ENCODE measurements around the gene CDC34. TPM values are rescaled to one million over a fixed set of nuclear protein-coding genes. Genes with fewer than 3 reads are reported as not detected.

The CDC34 gene
- total and polyA plus RNA-seq, 9 of the 15 experiments (the other 6 are each of a cell fraction or from before 2014, with no cell fraction given): 0.80 to 203 (median 65.5) TPM

DNA sequence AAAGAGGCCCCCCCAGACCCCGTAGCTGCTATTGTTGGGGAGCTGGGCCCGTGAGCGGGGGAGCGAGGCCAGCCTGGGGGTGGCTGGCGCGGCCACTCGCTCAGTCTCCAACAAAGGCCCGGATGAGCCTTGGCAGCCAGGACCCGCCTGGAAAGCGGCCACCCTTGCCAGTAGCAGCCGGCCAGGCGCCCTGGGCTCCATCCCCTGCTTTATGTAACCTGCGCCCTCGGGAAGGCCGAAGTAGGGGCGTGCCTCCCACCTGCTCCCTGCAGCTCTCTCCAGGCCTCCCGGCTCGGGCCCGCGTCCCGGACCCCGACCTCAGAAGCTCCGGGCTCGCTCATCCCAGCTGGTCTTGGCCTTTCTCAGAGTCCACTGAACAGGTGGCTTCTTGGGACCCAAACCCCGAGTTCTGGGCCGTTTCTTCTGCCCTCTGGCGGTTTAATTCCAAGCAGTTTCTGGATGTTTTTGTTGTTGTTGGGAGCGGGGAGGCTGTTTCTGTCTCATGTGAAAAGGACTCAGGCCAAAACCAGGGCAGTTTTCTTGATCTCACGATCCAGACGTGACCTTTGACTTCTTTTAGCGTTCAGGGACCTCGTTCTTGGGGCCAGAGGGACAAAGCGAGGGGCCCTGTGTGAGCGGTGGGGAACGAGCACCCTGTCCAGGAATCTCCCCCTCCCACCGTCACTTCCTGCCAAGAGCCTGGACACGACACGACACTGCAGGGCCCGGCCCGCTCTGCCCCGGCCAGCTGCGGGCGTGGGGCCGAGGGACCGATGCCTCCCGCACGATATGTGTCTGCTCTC, 1.2 kb downstream of the CDC34 start:
- intact Hi-C loops (cut with micrococcal nuclease): loop anchor here (10.0 kb wide), 1 partner anchor 52 kb away; the partner anchor contains the start of gene HCN2
- CTCF ChIA-PET (ENCODE audit: low intra/inter-chr PET ratio): no interaction called here
- Histone ChIP-seq H3K4me3 (peak overlapping the region; percentile 97), H3K27ac (ENCODE audit: extremely low read depth, low read depth, low read length) (peak overlapping the region; percentile 87), H3K4me1 (replicated peaks in 1 of 2; ENCODE audit: control insufficient read depth in 2 of 2, insufficient read depth in 2 of 2, low read length in 2 of 2) (peaks cover 9 to 85% of the 10 kb centered on the region in 2 experiments; a peak in 4 of 5 replicates), H2AFZ (ENCODE audit: low read depth, low read length) (no peak overlapping the region; the same call in 1 of the 2 replicates), H3K9me3 (replicated peaks; ENCODE audit: control insufficient read depth, insufficient read depth, low read depth, low read length) (peaks cover 4% of the 10 kb centered on the region), H3K9me1 (ENCODE audit: control insufficient read depth, insufficient read depth, low read length) (peaks cover 6% of the 10 kb centered on the region), H3K79me2 (ENCODE audit: control insufficient read depth, insufficient read depth, low read length) (peaks cover 49% of the 10 kb centered on the region), H3K4me2 (ENCODE audit: insufficient read depth, low read length) (peak overlapping the region; percentile 86), H4K20me1 (replicated peaks; ENCODE audit: control insufficient read depth, insufficient read depth, low read length) (peaks cover 16% of the 10 kb centered on the region), H3K9ac (ENCODE audit: insufficient read depth in 1 of 2, low read depth in 2 of 2, low read length in 2 of 2) (peak overlapping the region; percentile 83 to 99), H3K27me3 (ENCODE audit: control insufficient read depth in 2 of 2, insufficient read depth in 2 of 2, low read length in 2 of 2) (no peaks in the 10 kb centered on the region), H3K36me3 (ENCODE audit: control insufficient read depth, insufficient read depth, low read length) (peaks cover 41% of the 10 kb centered on the region; the same call in 1 of the 3 replicates)
- no TSS peak for BruUV-seq (replicated peaks)
- POLR2A ChIA-PET: interaction anchor here (0.6 to 2.8 kb wide), 16 partner anchors 8 to 373 kb away, joined by 3 to 12 read pairs (median 6); partner anchors contain the start of gene BSG
- peak; percentile 93 for FAIRE-seq
- DNase-seq (ENCODE audit: extremely low read depth in 1 of 4, low spot score in 3 of 4): peak in 3 of 4 experiments; percentile 50 to 90 (median 72)
- peak; percentile 66 for ATAC-seq
- WGBS (ENCODE audit: insufficient coverage, low coverage, missing lambda C conversion rate): under 1% methylated on average over 43 of the region's 47 CpGs
- in situ Hi-C loops (cut with MboI): no loop called here
- peak; percentile 52 for TF ChIP-seq DPF2 (IDR thresholded peaks at IDR 0.05)
- peak in 1 of 2 experiments; percentile 43; a peak in 1 of 4 replicates for TF ChIP-seq ARNT (IDR thresholded peaks at IDR 0.05)
- peak; percentile 44; the same call in 1 of the 2 replicates for TF ChIP-seq GABPB1 (CRISPR knock-in tag; IDR thresholded peaks at IDR 0.05)
- TF ChIP-seq ZNF212 (CRISPR knock-in tag; IDR thresholded peaks at IDR 0.05): no peak
- peak; percentile 57 for TF ChIP-seq ARID1B (IDR thresholded peaks at IDR 0.05)
- no peak for TF ChIP-seq RBM17 (IDR thresholded peaks at IDR 0.05; ENCODE audit: borderline replicate concordance, low read depth, low read length)
- TF ChIP-seq, protein P1, sequence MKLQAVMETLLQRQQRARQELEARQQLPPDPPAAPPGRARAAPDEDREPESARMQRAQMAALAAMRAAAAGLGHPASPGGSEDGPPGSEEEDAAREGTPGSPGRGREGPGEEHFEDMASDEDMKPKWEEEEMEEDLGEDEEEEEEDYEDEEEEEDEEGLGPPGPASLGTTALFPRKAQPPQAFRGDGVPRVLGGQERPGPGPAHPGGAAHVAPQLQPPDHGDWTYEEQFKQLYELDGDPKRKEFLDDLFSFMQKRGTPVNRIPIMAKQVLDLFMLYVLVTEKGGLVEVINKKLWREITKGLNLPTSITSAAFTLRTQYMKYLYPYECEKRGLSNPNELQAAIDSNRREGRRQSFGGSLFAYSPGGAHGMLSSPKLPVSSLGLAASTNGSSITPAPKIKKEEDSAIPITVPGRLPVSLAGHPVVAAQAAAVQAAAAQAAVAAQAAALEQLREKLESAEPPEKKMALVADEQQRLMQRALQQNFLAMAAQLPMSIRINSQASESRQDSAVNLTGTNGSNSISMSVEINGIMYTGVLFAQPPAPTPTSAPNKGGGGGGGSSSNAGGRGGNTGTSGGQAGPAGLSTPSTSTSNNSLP (IDR thresholded peaks at IDR 0.05; ENCODE audit: borderline replicate concordance, low read depth, low read length): peak; percentile 88
- TF ChIP-seq, protein P2, sequence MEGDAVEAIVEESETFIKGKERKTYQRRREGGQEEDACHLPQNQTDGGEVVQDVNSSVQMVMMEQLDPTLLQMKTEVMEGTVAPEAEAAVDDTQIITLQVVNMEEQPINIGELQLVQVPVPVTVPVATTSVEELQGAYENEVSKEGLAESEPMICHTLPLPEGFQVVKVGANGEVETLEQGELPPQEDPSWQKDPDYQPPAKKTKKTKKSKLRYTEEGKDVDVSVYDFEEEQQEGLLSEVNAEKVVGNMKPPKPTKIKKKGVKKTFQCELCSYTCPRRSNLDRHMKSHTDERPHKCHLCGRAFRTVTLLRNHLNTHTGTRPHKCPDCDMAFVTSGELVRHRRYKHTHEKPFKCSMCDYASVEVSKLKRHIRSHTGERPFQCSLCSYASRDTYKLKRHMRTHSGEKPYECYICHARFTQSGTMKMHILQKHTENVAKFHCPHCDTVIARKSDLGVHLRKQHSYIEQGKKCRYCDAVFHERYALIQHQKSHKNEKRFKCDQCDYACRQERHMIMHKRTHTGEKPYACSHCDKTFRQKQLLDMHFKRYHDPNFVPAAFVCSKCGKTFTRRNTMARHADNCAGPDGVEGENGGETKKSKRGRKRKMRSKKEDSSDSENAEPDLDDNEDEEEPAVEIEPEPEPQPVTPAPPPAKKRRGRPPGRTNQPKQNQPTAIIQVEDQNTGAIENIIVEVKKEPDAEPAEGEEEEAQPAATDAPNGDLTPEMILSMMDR (IDR thresholded peaks at IDR 0.05 in 2 of 3, conservative IDR thresholded peaks at IDR 0.05 in 1 of 3; ENCODE audit: insufficient read depth in 2 of 3, low read depth in 1 of 3, low read length in 3 of 3): peak; percentile 61 to 74 (median 67)
- TF ChIP-seq, protein P3, sequence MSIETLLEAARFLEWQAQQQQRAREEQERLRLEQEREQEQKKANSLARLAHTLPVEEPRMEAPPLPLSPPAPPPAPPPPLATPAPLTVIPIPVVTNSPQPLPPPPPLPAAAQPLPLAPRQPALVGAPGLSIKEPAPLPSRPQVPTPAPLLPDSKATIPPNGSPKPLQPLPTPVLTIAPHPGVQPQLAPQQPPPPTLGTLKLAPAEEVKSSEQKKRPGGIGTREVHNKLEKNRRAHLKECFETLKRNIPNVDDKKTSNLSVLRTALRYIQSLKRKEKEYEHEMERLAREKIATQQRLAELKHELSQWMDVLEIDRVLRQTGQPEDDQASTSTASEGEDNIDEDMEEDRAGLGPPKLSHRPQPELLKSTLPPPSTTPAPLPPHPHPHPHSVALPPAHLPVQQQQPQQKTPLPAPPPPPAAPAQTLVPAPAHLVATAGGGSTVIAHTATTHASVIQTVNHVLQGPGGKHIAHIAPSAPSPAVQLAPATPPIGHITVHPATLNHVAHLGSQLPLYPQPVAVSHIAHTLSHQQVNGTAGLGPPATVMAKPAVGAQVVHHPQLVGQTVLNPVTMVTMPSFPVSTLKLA (conservative IDR thresholded peaks at IDR 0.05): peak; percentile 66 to 75; a peak in 3 of 4 replicates

All from K562 (cell line).